GM12878 (cell line): ENCODE results near the gene EXOC4. TPM values are rescaled to one million over a fixed set of nuclear protein-coding genes. Genes with fewer than 3 reads are reported as not detected.
A peak's percentile ranks its signal among the peaks of the same experiment; 100 is the strongest.

Experiments
- ATAC-seq: fragments of 200-7000 bp; cut with Tn5 transposase; 3 replicates; pipeline ENCODE4 v1.9.1; 2020; ENCODE audit warnings: mild to moderate bottlenecking, moderate library complexity
- BruUV-seq: library from RNA; stranded (reverse); fragments of 400-500 nt; replicated peaks from 2 replicates; lab custom pipeline; 2021; lab: Mats Ljungman, UMichigan
- CTCF ChIA-PET: fragments of 300-600 bp; sonication (Branson Sonifier 250); formaldehyde crosslinking; extraction: SDS; loops from one replicate; lab custom pipeline; 2021; ENCODE audit warnings: inconsistent platforms; lab: Yijun Ruan, JAX
- POLR2A ChIA-PET: fragments of 350-600 bp; formaldehyde crosslinking; extraction: SDS; loops from one replicate; lab custom pipeline; 2021; ENCODE audit warnings: inconsistent platforms; lab: Charles Lee
- RAD21 ChIA-PET: fragments of 300-600 bp; sonication (Branson Sonifier 250); formaldehyde crosslinking; loops from one replicate; lab custom pipeline; 2023; ENCODE audit warnings: antibody characterized with exemption; ENCODE audit not compliant: unreplicated experiment; lab: Charles Lee
- SMC1A ChIA-PET: fragments of 300-600 bp; sonication (Branson Sonifier 250); formaldehyde crosslinking; loops from one replicate; lab custom pipeline; 2023; ENCODE audit not compliant: unreplicated experiment, uncharacterized antibody; lab: Charles Lee
- DNase-seq: peaks from one replicate; pipeline ENCODE4 v3.0.0-alpha.2; 2011; ENCODE audit warnings: low read depth, low spot score
- FAIRE-seq: peaks from 3 replicates; lab custom pipeline; 2011; peaks lifted over from hg19 to GRCh38; lab: Jason Lieb, UNC
- H2AFZ ChIP-seq: 2 replicates; pipeline ENCODE4 v1.6.0; 2011; ENCODE audit warnings: low read depth, low read length, control low read depth; ENCODE audit not compliant: control insufficient read depth
- H3K27ac ChIP-seq: 2 replicates; pipeline ENCODE4 v1.5.1; 2011; ENCODE audit warnings: control low read depth; ENCODE audit not compliant: control insufficient read depth, insufficient read depth
- H3K27me3 ChIP-seq, 2 experiments: replicated peaks in 1 of 2; 2 replicates each; pipeline versions ENCODE4 v1.6.0 to v1.6.1; 2011; ENCODE audit warnings: low read length in 1 of 2; ENCODE audit not compliant: control insufficient read depth in 2 of 2, insufficient read depth in 2 of 2
- H3K36me3 ChIP-seq, 2 experiments: 2 replicates each; pipeline ENCODE4 v1.5.1; 2011; ENCODE audit warnings: low read length in 1 of 2; ENCODE audit not compliant: control insufficient read depth in 2 of 2, insufficient read depth in 2 of 2
- H3K4me1 ChIP-seq: 2 replicates; pipeline ENCODE4 v1.6.1; 2011; ENCODE audit warnings: mild to moderate bottlenecking, low read length, moderate library complexity, mixed read lengths; ENCODE audit not compliant: control insufficient read depth, insufficient read depth
- H3K4me2 ChIP-seq: 2 replicates; pipeline ENCODE4 v1.6.0; 2011; ENCODE audit warnings: control low read depth; ENCODE audit not compliant: control insufficient read depth, insufficient read depth
- H3K4me3 ChIP-seq: fragments of 200-600 bp; sonication (generic); 2 replicates; pipeline ENCODE4 v1.5.1; 2016
- H3K79me2 ChIP-seq: 2 replicates; pipeline ENCODE4 v1.6.0; 2011; ENCODE audit warnings: low read length; ENCODE audit not compliant: control insufficient read depth, insufficient read depth
- H3K9ac ChIP-seq: 2 replicates; pipeline ENCODE4 v1.8.0; 2011; ENCODE audit warnings: low read length, control low read depth, mixed read lengths; ENCODE audit not compliant: control insufficient read depth, insufficient read depth
- H3K9me3 ChIP-seq: replicated peaks from 3 replicates; pipeline ENCODE4 v1.5.1; 2011; ENCODE audit warnings: mild to moderate bottlenecking, low read length; ENCODE audit not compliant: control insufficient read depth, insufficient read depth
- H4K20me1 ChIP-seq: 2 replicates; pipeline ENCODE4 v1.6.0; 2011; ENCODE audit not compliant: control insufficient read depth, insufficient read depth
- BCLAF1 ChIP-seq: fragments of 450-650 bp; IDR thresholded peaks from 2 replicates; pipeline ENCODE4 v1.6.1; 2017; ENCODE audit warnings: antibody characterized with exemption, mild to moderate bottlenecking, moderate library complexity
- MAX ChIP-seq: IDR thresholded peaks from 2 replicates; pipeline ENCODE4 v1.6.1; 2012; ENCODE audit warnings: low read depth, low read length, improper control_type of control experiment
- MYC ChIP-seq: IDR thresholded peaks from 2 replicates; pipeline ENCODE4 v1.6.1; 2011; ENCODE audit warnings: mild to moderate bottlenecking, low read length, moderate library complexity, inconsistent platforms; ENCODE audit not compliant: insufficient read depth, insufficient replicate concordance, insufficient read length, severe bottlenecking
- NR2C1 ChIP-seq: fragments of 450-650 bp; IDR thresholded peaks from 2 replicates; pipeline ENCODE4 v1.6.1; 2017; ENCODE audit warnings: antibody characterized with exemption, mild to moderate bottlenecking, moderate library complexity
- POLR2AphosphoS2 ChIP-seq: IDR thresholded peaks from 2 replicates; pipeline ENCODE4 v1.6.1; 2011; ENCODE audit warnings: low read depth, mild to moderate bottlenecking, low read length, improper control_type of control experiment, moderate library complexity
- RAD21 ChIP-seq: IDR thresholded peaks from 2 replicates; pipeline ENCODE4 v1.6.1; 2011; ENCODE audit warnings: mild to moderate bottlenecking, low read depth, low read length, moderate library complexity; ENCODE audit not compliant: insufficient read depth
- SPI1 ChIP-seq: IDR thresholded peaks from 2 replicates; pipeline ENCODE4 v1.6.1; 2011; ENCODE audit warnings: low read depth, mild to moderate bottlenecking, low read length, moderate library complexity, borderline replicate concordance; ENCODE audit not compliant: insufficient read depth
- WGBS: methylation state at CpG from one replicate; pipeline ENCODE4 v1.1.6; 2016; ENCODE audit warnings: low lambda C conversion rate; ENCODE audit not compliant: insufficient replicate concordance, insufficient coverage; ENCODE audit errors: missing lambda C conversion rate; 5-methylcytosine and 5-hydroxymethylcytosine counted together
- in situ Hi-C: fragments of 300-500 bp; cut with MboI; formaldehyde crosslinking; loops from 9 replicates; pipeline ENCODE4 v1.14.3; 2018; ENCODE audit warnings: mixed read lengths
- intact Hi-C: fragments of 100-400 bp; cut with micrococcal nuclease; formaldehyde crosslinking; loops from one replicate; pipeline ENCODE4 v1.14.2; 2022; ENCODE audit not compliant: unreplicated experiment
- polyA plus RNA-seq, 11 experiments: library from polyadenylated mRNA; depleted of rRNA in 4 of 11; unstranded in 6 of 11; stranded (reverse) in 5 of 11; fragments of >200 nt; fragmentation: Nextera tagmentation in 4 of 11; fragmentation: Illumina TruSeq in 1 of 11; extraction: Ambion mirVana in 4 of 11; extraction: Trizol in 1 of 11; gene quantifications; 1 replicate in 1 of 11; 2 replicates in 10 of 11; pipeline versions ENCODE4 v1.2.1 to v1.2.3, GENCODE V29; 2011 to 2016; ENCODE audit warnings: inconsistent platforms in 2 of 11, missing spikeins in 2 of 11, low read depth in 1 of 11
- total RNA-seq, 4 experiments: library from RNA; depleted of rRNA in 3 of 4; stranded (reverse); fragments of >200 nt in 3 of 4; fragmentation: Illumina TruSeq in 1 of 4; extraction: Trizol in 1 of 4; gene quantifications; 2 replicates each; pipeline versions ENCODE4 v1.2.1 to v1.2.3, GENCODE V29; 2013 to 2021
- TF ChIP-seq, protein P1 (sequence below): fragments of 150-350 bp; IDR thresholded peaks from 2 replicates; pipeline ENCODE4 v1.6.1; 2016; ENCODE audit warnings: low read depth, low read length
- TF ChIP-seq, protein P2 (sequence below): fragments of 450-650 bp; IDR thresholded peaks from 2 replicates; pipeline ENCODE4 v1.6.1; 2018; ENCODE audit warnings: borderline replicate concordance, mild to moderate bottlenecking; ENCODE audit not compliant: partially characterized antibody
- TF ChIP-seq, protein P3 (sequence below): IDR thresholded peaks from 2 replicates; pipeline ENCODE4 v1.6.1; 2012; ENCODE audit warnings: low read length, inconsistent platforms

Gene EXOC4
- total and polyA plus RNA-seq, 10 of the 15 experiments (the other 5 are each of a cell fraction or from before 2014, with no cell fraction given): 13.2 to 44.5 (median 29.6) TPM

DNA sequence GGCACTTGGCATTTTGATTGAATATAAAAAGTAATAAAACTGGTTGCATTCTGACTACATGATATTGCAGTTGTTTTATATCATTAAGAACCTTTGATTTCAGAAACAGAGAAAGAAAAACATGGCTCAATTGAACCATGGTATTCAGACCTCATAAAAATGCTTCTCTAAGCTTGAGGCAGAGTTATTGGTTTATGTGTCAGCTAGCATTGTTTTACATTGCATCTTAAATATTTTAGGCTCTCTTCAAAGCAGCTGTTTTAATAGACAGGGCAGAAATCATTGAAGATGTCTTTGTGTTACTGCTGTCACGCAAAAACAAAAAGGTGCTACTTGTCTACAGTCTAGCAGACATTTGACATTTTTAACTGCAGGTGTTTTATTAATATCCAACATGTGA, 299.2 kb downstream of the EXOC4 start:
- Histone ChIP-seq H4K20me1 (no peaks in the 10 kb centered on the region), H3K36me3 (no peaks in the 10 kb centered on the region), H2AFZ (no peak overlapping the region), H3K4me3 (no peak overlapping the region), H3K4me2 (no peak overlapping the region)
- intact Hi-C loops: no loop called here
- CTCF ChIA-PET: no interaction called here
- no peak for ATAC-seq
- BruUV-seq: no TSS peak
- TF ChIP-seq, protein P1, sequence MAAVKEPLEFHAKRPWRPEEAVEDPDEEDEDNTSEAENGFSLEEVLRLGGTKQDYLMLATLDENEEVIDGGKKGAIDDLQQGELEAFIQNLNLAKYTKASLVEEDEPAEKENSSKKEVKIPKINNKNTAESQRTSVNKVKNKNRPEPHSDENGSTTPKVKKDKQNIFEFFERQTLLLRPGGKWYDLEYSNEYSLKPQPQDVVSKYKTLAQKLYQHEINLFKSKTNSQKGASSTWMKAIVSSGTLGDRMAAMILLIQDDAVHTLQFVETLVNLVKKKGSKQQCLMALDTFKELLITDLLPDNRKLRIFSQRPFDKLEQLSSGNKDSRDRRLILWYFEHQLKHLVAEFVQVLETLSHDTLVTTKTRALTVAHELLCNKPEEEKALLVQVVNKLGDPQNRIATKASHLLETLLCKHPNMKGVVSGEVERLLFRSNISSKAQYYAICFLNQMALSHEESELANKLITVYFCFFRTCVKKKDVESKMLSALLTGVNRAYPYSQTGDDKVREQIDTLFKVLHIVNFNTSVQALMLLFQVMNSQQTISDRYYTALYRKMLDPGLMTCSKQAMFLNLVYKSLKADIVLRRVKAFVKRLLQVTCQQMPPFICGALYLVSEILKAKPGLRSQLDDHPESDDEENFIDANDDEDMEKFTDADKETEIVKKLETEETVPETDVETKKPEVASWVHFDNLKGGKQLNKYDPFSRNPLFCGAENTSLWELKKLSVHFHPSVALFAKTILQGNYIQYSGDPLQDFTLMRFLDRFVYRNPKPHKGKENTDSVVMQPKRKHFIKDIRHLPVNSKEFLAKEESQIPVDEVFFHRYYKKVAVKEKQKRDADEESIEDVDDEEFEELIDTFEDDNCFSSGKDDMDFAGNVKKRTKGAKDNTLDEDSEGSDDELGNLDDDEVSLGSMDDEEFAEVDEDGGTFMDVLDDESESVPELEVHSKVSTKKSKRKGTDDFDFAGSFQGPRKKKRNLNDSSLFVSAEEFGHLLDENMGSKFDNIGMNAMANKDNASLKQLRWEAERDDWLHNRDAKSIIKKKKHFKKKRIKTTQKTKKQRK: no peak
- TF ChIP-seq, protein P2, sequence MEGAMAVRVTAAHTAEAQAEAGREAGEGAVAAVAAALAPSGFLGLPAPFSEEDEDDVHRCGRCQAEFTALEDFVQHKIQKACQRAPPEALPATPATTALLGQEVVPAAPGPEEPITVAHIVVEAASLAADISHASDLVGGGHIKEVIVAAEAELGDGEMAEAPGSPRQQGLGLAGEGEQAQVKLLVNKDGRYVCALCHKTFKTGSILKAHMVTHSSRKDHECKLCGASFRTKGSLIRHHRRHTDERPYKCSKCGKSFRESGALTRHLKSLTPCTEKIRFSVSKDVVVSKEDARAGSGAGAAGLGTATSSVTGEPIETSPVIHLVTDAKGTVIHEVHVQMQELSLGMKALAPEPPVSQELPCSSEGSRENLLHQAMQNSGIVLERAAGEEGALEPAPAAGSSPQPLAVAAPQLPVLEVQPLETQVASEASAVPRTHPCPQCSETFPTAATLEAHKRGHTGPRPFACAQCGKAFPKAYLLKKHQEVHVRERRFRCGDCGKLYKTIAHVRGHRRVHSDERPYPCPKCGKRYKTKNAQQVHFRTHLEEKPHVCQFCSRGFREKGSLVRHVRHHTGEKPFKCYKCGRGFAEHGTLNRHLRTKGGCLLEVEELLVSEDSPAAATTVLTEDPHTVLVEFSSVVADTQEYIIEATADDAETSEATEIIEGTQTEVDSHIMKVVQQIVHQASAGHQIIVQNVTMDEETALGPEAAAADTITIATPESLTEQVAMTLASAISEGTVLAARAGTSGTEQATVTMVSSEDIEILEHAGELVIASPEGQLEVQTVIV: no peak
- no peak for TF ChIP-seq SPI1
- no peak for TF ChIP-seq MAX
- no peak for TF ChIP-seq BCLAF1
- TF ChIP-seq, protein P3, sequence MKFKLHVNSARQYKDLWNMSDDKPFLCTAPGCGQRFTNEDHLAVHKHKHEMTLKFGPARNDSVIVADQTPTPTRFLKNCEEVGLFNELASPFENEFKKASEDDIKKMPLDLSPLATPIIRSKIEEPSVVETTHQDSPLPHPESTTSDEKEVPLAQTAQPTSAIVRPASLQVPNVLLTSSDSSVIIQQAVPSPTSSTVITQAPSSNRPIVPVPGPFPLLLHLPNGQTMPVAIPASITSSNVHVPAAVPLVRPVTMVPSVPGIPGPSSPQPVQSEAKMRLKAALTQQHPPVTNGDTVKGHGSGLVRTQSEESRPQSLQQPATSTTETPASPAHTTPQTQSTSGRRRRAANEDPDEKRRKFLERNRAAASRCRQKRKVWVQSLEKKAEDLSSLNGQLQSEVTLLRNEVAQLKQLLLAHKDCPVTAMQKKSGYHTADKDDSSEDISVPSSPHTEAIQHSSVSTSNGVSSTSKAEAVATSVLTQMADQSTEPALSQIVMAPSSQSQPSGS: no peak
- no peak for TF ChIP-seq NR2C1
- no peak for TF ChIP-seq RAD21
- TF ChIP-seq POLR2AphosphoS2: no peak
- no peak for TF ChIP-seq MYC
- TF ChIP-seq, all 136 proteins: peak for 0
- ChIA-PET RAD21 (no interaction called here), POLR2A (no interaction called here), SMC1A (interaction anchor here (1.2 kb wide), 1 partner anchor 299 kb away, joined by 4 read pairs; the partner anchor contains the start of gene EXOC4)
- H3K27ac ChIP-seq: no peak overlapping the region
- DNase-seq (no peak), FAIRE-seq (peak; percentile 86)
- in situ Hi-C loops: no loop called here
- H3K4me1 ChIP-seq: no peaks in the 10 kb centered on the region
- no peak overlapping the region for H3K9ac ChIP-seq
- no peaks in the 10 kb centered on the region for H3K79me2 ChIP-seq
- H3K9me3 ChIP-seq: no peaks in the 10 kb centered on the region
- WGBS: 100% methylated on average over 1 of the region's 1 CpG
- H3K27me3 ChIP-seq: no peaks in the 10 kb centered on the region
